K562 (cell line): ENCODE results near the gene CTTNBP2NL. TPM values are rescaled to one million over a fixed set of nuclear protein-coding genes. Genes with fewer than 3 reads are reported as not detected.
A peak's percentile ranks its signal among the peaks of the same experiment; 100 is the strongest.

Experiments
- JUND ChIP-seq, 2 experiments: IDR thresholded peaks; 2 replicates in 1 of 2; 3 replicates in 1 of 2; pipeline ENCODE4 v1.6.1; 2011; ENCODE audit warnings: borderline replicate concordance in 2 of 2, low read depth in 2 of 2, low read length in 2 of 2, improper control_type of control experiment in 1 of 2, missing biosample characterization in 1 of 2, missing genetic modification characterization in 1 of 2, missing genetic modification reagents in 1 of 2
- PRDM10 ChIP-seq: fragments of 450-650 bp; IDR thresholded peaks from 2 replicates; pipeline ENCODE4 v1.6.1; 2018; ENCODE audit not compliant: partially characterized antibody
- SOX6 ChIP-seq: fragments of 450-650 bp; IDR thresholded peaks from 2 replicates; pipeline ENCODE4 v1.6.1; 2014; ENCODE audit warnings: mild to moderate bottlenecking
- SREBF1 ChIP-seq: fragments of 150-350 bp; IDR thresholded peaks from 2 replicates; pipeline ENCODE4 v1.6.1; 2014; ENCODE audit warnings: antibody characterized with exemption, low read depth, low read length, borderline replicate concordance
- SRF ChIP-seq, 2 experiments: fragments of 250-450, 450-650 bp in 1 of 2; sonication (Bioruptor Pico) in 1 of 2; sonication (generic) in 1 of 2; formaldehyde crosslinking; IDR thresholded peaks; 2 replicates each; pipeline versions ENCODE4 v1.5.0 to v1.5.1; 2020 to 2022; ENCODE audit warnings: mild to moderate bottlenecking in 1 of 2, missing genetic modification reagents in 1 of 2
- SRSF7 ChIP-seq: fragments of 200-400 bp; formaldehyde crosslinking; optimal IDR thresholded peaks from 2 replicates; pipeline ENCODE3; 2017; ENCODE audit warnings: mild to moderate bottlenecking, low read depth, low read length
- TOE1 ChIP-seq, 2 experiments: fragments of 450-650 bp in 1 of 2; sonication (generic) in 1 of 2; formaldehyde crosslinking in 1 of 2; IDR thresholded peaks; 2 replicates each; pipeline versions ENCODE4 v1.7.1 to v1.8.0; 2016 to 2022; ENCODE audit warnings: borderline replicate concordance in 2 of 2, mild to moderate bottlenecking in 2 of 2, antibody characterized with exemption in 1 of 2, inconsistent platforms in 1 of 2, low read depth in 1 of 2, missing genetic modification reagents in 1 of 2, moderate library complexity in 1 of 2
- ZBTB17 ChIP-seq: fragments of 450-650 bp; formaldehyde crosslinking; IDR thresholded peaks from 2 replicates; pipeline ENCODE4 v1.4.0; 2020; ENCODE audit warnings: mild to moderate bottlenecking
- ZNF263 ChIP-seq: sonication (generic); formaldehyde crosslinking; IDR thresholded peaks from 2 replicates; pipeline ENCODE4 v1.8.0; 2022; ENCODE audit warnings: mild to moderate bottlenecking, missing genetic modification reagents, borderline replicate concordance
- polyA plus RNA-seq, 8 experiments: library from polyadenylated mRNA; depleted of rRNA in 4 of 8; stranded (reverse) in 5 of 8; unstranded in 3 of 8; fragments of >200 nt; fragmentation: Nextera tagmentation in 2 of 8; fragmentation: Illumina TruSeq in 1 of 8; extraction: Ambion mirVana in 2 of 8; extraction: Trizol in 1 of 8; gene quantifications; 2 replicates each; pipeline versions ENCODE4 v1.2.1 to v1.2.3, GENCODE V29; 2011 to 2014; ENCODE audit warnings: inconsistent platforms in 1 of 8, missing spikeins in 1 of 8
- total RNA-seq, 7 experiments: library from RNA; depleted of rRNA in 6 of 7; stranded (reverse); fragments of >200 nt in 6 of 7; fragmentation: Illumina TruSeq in 2 of 7; extraction: Trizol in 2 of 7; gene quantifications; 2 replicates each; pipeline versions ENCODE4 v1.2.1 to v1.2.3, GENCODE V29; 2011 to 2021; ENCODE audit warnings: low replicate concordance in 1 of 7

The CTTNBP2NL gene
- total and polyA plus RNA-seq, 9 of the 15 experiments (the other 6 are each of a cell fraction or from before 2014, with no cell fraction given), result 0.27 to 1.4 (median 0.62) TPM

DNA sequence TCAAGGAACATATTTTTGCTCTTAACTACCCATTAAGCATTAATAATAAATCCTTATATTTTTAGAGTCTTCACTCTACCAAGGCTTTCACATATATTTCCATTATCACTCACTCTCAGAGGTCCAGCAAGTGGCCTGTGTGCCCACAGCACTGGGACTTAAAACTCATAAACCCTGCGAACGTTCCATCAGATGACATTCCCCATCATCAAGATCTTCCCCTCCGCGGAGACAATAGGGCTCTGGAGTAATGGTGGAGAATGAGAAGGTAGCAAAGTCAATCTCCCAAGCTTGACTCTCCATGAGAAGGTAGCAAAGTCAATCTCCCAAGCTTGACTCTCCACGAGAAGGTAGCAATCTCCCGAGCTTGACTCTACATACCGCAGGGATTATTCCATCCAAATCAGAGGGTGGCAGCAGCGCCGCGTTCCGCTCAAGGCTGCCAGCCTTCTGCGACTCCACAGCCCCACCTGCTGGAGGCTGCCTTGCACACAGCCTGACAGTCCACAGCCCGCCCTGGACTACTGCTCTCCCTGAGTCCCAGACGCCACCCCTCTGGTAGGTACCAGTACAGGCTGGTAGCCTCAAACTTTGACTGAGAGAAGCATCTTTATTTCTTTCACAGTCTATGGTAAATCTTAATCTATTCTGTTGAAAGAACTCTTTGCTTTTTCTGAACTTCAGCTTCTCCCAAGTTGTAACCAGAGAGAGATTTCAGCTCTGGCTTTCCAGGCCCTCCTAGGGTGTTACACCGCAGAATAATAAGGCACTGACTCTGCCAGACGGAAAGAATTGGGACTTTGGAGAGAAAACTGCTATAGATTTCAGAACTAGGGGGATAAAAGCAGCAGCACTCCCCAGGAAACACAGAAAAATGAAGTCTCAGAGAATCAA lies 26.4 kb upstream of the CTTNBP2NL start (continued):
- no peak for TF ChIP-seq SRSF7
- TF ChIP-seq ZBTB17 (CRISPR knock-in tag), result no peak
- TF ChIP-seq SREBF1, result 0 out of 2 replicates have a peak, but pooled peaks have one; percentile 41
- TF ChIP-seq SRF (CRISPR knock-in tag; IDR thresholded peaks at IDR 0.05), result peak in 1 of 2 experiments; percentile 93; a peak in 1 of 4 replicates
- TF ChIP-seq TOE1 (IDR thresholded peaks at IDR 0.05; ENCODE audit: borderline replicate concordance), result no peak
- TF ChIP-seq TOE1 (CRISPR knock-in tag; IDR thresholded peaks at IDR 0.05; ENCODE audit: borderline replicate concordance, low read depth), result peak; percentile 67; the same call in 1 of the 2 replicates
- 0 out of 2 replicates have a peak, but pooled peaks have one; percentile 11 for TF ChIP-seq SOX6
- peak; percentile 73; the same call in 1 of the 2 replicates for TF ChIP-seq ZNF263
- peak; percentile 42; the same call in 1 of the 2 replicates for TF ChIP-seq JUND (IDR thresholded peaks at IDR 0.05; ENCODE audit: borderline replicate concordance, low read depth, low read length)
- no peak; the same call in 2 of the 3 replicates for TF ChIP-seq JUND (tag; IDR thresholded peaks at IDR 0.05; ENCODE audit: borderline replicate concordance, low read depth, low read length)
- peak; percentile 78 for TF ChIP-seq PRDM10
